IMR-90 (cell line): Measurements from ENCODE around the gene EPN2. TPM values are rescaled to one million over a fixed set of nuclear protein-coding genes. Genes with fewer than 3 reads are reported as not detected.

Source experiments
- ATAC-seq: fragments of 200-7000 bp; cut with Tn5 transposase; 2 replicates; pipeline ENCODE4 v1.9.1; 2020; ENCODE audit warnings: low read depth, mild to moderate bottlenecking, moderate library complexity
- BruUV-seq: library from RNA; stranded (reverse); fragments of 400-500 nt; replicated peaks from 2 replicates; lab custom pipeline; 2021; lab: Mats Ljungman, UMichigan
- CTCF ChIA-PET: fragments of 300-600 bp; formaldehyde crosslinking; extraction: SDS; loops from one replicate; lab custom pipeline; 2021; ENCODE audit warnings: antibody characterized with exemption; lab: Yijun Ruan, JAX
- POLR2A ChIA-PET: fragments of 300-600 bp; sonication (Branson Sonifier 250); formaldehyde crosslinking; loops from one replicate; lab custom pipeline; 2022; ENCODE audit warnings: antibody characterized with exemption; ENCODE audit not compliant: unreplicated experiment; lab: Charles Lee
- DNase-seq: peaks from one replicate; pipeline ENCODE4 v3.0.0; 2013
- H2AFZ ChIP-seq: replicated peaks from 2 replicates; pipeline ENCODE3; 2013; ENCODE audit warnings: low read length, mild to moderate bottlenecking; ENCODE audit not compliant: poor library complexity
- H2AK5ac ChIP-seq: 2 replicates; pipeline ENCODE4 v1.6.1; 2013; ENCODE audit warnings: low read depth, low read length, inconsistent platforms
- H2AK9ac ChIP-seq: replicated peaks from 2 replicates; pipeline ENCODE3; 2013; ENCODE audit warnings: mild to moderate bottlenecking, low read depth, low read length, moderate library complexity; ENCODE audit not compliant: poor library complexity
- H2BK120ac ChIP-seq: 2 replicates; pipeline ENCODE4 v1.6.1; 2013; ENCODE audit warnings: low read depth, low read length, inconsistent platforms
- H2BK15ac ChIP-seq: 3 replicates; pipeline ENCODE4 v1.6.1; 2013; ENCODE audit warnings: low read depth, low read length, inconsistent platforms
- H2BK20ac ChIP-seq: 2 replicates; pipeline ENCODE4 v1.6.1; 2013; ENCODE audit warnings: low read depth, mild to moderate bottlenecking, inconsistent platforms, low read length, moderate library complexity
- H2BK5ac ChIP-seq: 2 replicates; pipeline ENCODE4 v1.6.1; 2013; ENCODE audit warnings: mild to moderate bottlenecking, low read depth, low read length, inconsistent platforms; ENCODE audit not compliant: poor library complexity, severe bottlenecking
- H3K14ac ChIP-seq: replicated peaks from 2 replicates; pipeline ENCODE4 v1.6.1; 2013; ENCODE audit warnings: low read depth, low read length, inconsistent platforms
- H3K18ac ChIP-seq: 2 replicates; pipeline ENCODE4 v1.6.1; 2013; ENCODE audit warnings: low read depth, low read length, control low read depth
- H3K23ac ChIP-seq: 2 replicates; pipeline ENCODE4 v1.6.1; 2013; ENCODE audit warnings: low read depth, low read length, inconsistent platforms
- H3K27ac ChIP-seq: 2 replicates; pipeline ENCODE4 v1.5.1; 2013; ENCODE audit warnings: mild to moderate bottlenecking, control low read depth, low read length; ENCODE audit not compliant: insufficient read depth
- H3K27me3 ChIP-seq: 2 replicates; pipeline ENCODE4 v1.6.1; 2013; ENCODE audit warnings: low read length; ENCODE audit not compliant: control insufficient read depth, insufficient read depth
- H3K36me3 ChIP-seq: 2 replicates; pipeline ENCODE4 v1.6.1; 2013; ENCODE audit warnings: low read length, mixed read lengths; ENCODE audit not compliant: control insufficient read depth, insufficient read depth
- H3K4ac ChIP-seq: 2 replicates; pipeline ENCODE4 v1.6.1; 2013; ENCODE audit warnings: low read depth, low read length, inconsistent platforms
- H3K4me1 ChIP-seq: 2 replicates; pipeline ENCODE4 v1.6.1; 2013; ENCODE audit warnings: low read length, mixed read lengths; ENCODE audit not compliant: control insufficient read depth, insufficient read depth
- H3K4me2 ChIP-seq: 2 replicates; pipeline ENCODE4 v1.6.1; 2013; ENCODE audit warnings: low read depth, mild to moderate bottlenecking, control low read depth, low read length, moderate library complexity
- H3K4me3 ChIP-seq: 2 replicates; pipeline ENCODE4 v1.5.1; 2013; ENCODE audit warnings: low read depth, mild to moderate bottlenecking, control low read depth, low read length, moderate library complexity; ENCODE audit not compliant: insufficient read depth
- H3K56ac ChIP-seq: 2 replicates; pipeline ENCODE4 v1.6.1; 2013; ENCODE audit warnings: low read length, inconsistent platforms; ENCODE audit not compliant: insufficient read depth; ENCODE audit errors: extremely low read depth
- H3K79me1 ChIP-seq, 2 experiments: 2 replicates each; pipeline ENCODE4 v1.6.1; 2013; ENCODE audit warnings: low read length in 2 of 2, inconsistent platforms in 1 of 2, low read depth in 1 of 2
- H3K9ac ChIP-seq: 2 replicates; pipeline ENCODE4 v1.6.1; 2013; ENCODE audit warnings: low read depth, low read length, control low read depth
- H3K9me1 ChIP-seq: 2 replicates; pipeline ENCODE4 v1.6.1; 2013; ENCODE audit warnings: low read length, inconsistent platforms; ENCODE audit not compliant: insufficient read depth
- H3K9me3 ChIP-seq: 2 replicates; pipeline ENCODE4 v1.6.1; 2013; ENCODE audit warnings: low read length; ENCODE audit not compliant: control insufficient read depth, insufficient read depth
- H4K20me1 ChIP-seq: 2 replicates; pipeline ENCODE4 v1.6.1; 2013; ENCODE audit warnings: low read length, inconsistent platforms; ENCODE audit not compliant: insufficient read depth
- H4K5ac ChIP-seq: 2 replicates; pipeline ENCODE4 v1.6.1; 2013; ENCODE audit warnings: mild to moderate bottlenecking, low read depth, low read length, control low read depth
- H4K8ac ChIP-seq, 2 experiments: 2 replicates each; pipeline ENCODE4 v1.6.1; 2013; ENCODE audit warnings: low read depth in 2 of 2, low read length in 2 of 2, control low read depth in 1 of 2, inconsistent platforms in 1 of 2
- H4K91ac ChIP-seq: 2 replicates; pipeline ENCODE4 v1.6.1; 2013; ENCODE audit warnings: low read depth, low read length, inconsistent platforms; ENCODE audit not compliant: insufficient read depth
- BHLHE40 ChIP-seq: fragments of 150-350 bp; IDR thresholded peaks from 2 replicates; pipeline ENCODE4 v1.6.1; 2016; ENCODE audit warnings: mild to moderate bottlenecking, low read depth, low read length
- CEBPB ChIP-seq: IDR thresholded peaks from 2 replicates; pipeline ENCODE4 v1.6.1; 2012; ENCODE audit warnings: low read depth, low read length, improper control_type of control experiment
- CHD1 ChIP-seq: IDR thresholded peaks from 2 replicates; pipeline ENCODE4 v1.6.1; 2012; ENCODE audit warnings: low read depth, low read length, improper control_type of control experiment
- ELK1 ChIP-seq: fragments of 150-350 bp; IDR thresholded peaks from 2 replicates; pipeline ENCODE4 v1.6.1; 2016; ENCODE audit warnings: low read depth, mild to moderate bottlenecking, low read length, moderate library complexity, borderline replicate concordance
- MAFK ChIP-seq: IDR thresholded peaks from 2 replicates; pipeline ENCODE4 v1.6.1; 2012; ENCODE audit warnings: low read depth, low read length, improper control_type of control experiment
- MAZ ChIP-seq: IDR thresholded peaks from 2 replicates; pipeline ENCODE4 v1.6.1; 2012; ENCODE audit warnings: low read depth, mild to moderate bottlenecking, low read length, improper control_type of control experiment, moderate library complexity, borderline replicate concordance
- MXI1 ChIP-seq: IDR thresholded peaks from 2 replicates; pipeline ENCODE4 v1.6.1; 2012; ENCODE audit warnings: low read depth, mild to moderate bottlenecking, low read length, moderate library complexity, borderline replicate concordance
- NFE2L2 ChIP-seq: fragments of 150-350 bp; IDR thresholded peaks from 2 replicates; pipeline ENCODE4 v1.6.1; 2016; ENCODE audit warnings: low read depth, mild to moderate bottlenecking, low read length
- RAD21 ChIP-seq: IDR thresholded peaks from 2 replicates; pipeline ENCODE4 v1.6.1; 2012; ENCODE audit warnings: low read length, improper control_type of control experiment
- RCOR1 ChIP-seq: IDR thresholded peaks from 2 replicates; pipeline ENCODE4 v1.6.1; 2012; ENCODE audit warnings: mild to moderate bottlenecking, low read length, improper control_type of control experiment; ENCODE audit not compliant: insufficient replicate concordance
- RFX5 ChIP-seq: IDR thresholded peaks from 2 replicates; pipeline ENCODE4 v1.8.0; 2012; ENCODE audit warnings: low read depth, mild to moderate bottlenecking, low read length, moderate library complexity
- SMC3 ChIP-seq: fragments of 150-350 bp; IDR thresholded peaks from 2 replicates; pipeline ENCODE4 v1.6.1; 2016; ENCODE audit warnings: low read depth, mild to moderate bottlenecking, antibody characterized with exemption, low read length, moderate library complexity
- USF2 ChIP-seq: fragments of 150-350 bp; IDR thresholded peaks from 2 replicates; pipeline ENCODE4 v1.6.1; 2017; ENCODE audit warnings: mild to moderate bottlenecking, antibody characterized with exemption, low read length, low read depth
- WGBS, 2 experiments: methylation state at CpG; one replicate each; pipeline versions ENCODE4 v1.1.5 to v1.1.7; 2013; ENCODE audit warnings: missing lambda C conversion rate in 2 of 2; ENCODE audit not compliant: insufficient read length in 1 of 2; ENCODE audit errors: extremely low coverage in 2 of 2; 5-methylcytosine and 5-hydroxymethylcytosine counted together
- dilution Hi-C: fragments of 300-500 bp; cut with HindIII; formaldehyde crosslinking; loops from one replicate; pipeline ENCODE4 v1.14.3; 2018; ENCODE audit warnings: low sequenced_read_pairs; ENCODE audit not compliant: unreplicated experiment
- in situ Hi-C: fragments of 300-500 bp; cut with MboI; formaldehyde crosslinking; loops from 3 replicates; pipeline ENCODE4 v1.14.3; 2019; ENCODE audit warnings: low sequenced_read_pairs, inconsistent platforms, mixed read lengths
- intact Hi-C: fragments of 100-400 bp; cut with micrococcal nuclease; formaldehyde crosslinking; loops from 2 replicates; pipeline ENCODE4 v1.10.0; 2022
- polyA plus RNA-seq, 3 experiments: library from polyadenylated mRNA; depleted of rRNA; stranded (reverse); fragments of >200 nt; gene quantifications; 2 replicates each; pipeline ENCODE4 v1.2.3, GENCODE V29; 2012; ENCODE audit warnings: low replicate concordance in 1 of 3
- total RNA-seq: library from RNA; depleted of rRNA; stranded (reverse); fragments of >200 nt; gene quantifications from 2 replicates; pipeline ENCODE4 v1.2.3, GENCODE V29; 2012

Gene EPN2
- total and polyA plus RNA-seq, 2 of the 4 experiments (the other 2 are of a cell fraction) = 14.9 to 25.3 TPM

- Histone ChIP-seq H3K4me2 (no peak overlapping the region), H3K18ac (no peak overlapping the region), H3K9me1 (peaks cover 9% of the 10 kb centered on the region), H2BK20ac (no peak overlapping the region; the same call in 1 of the 2 replicates), H3K9me3 (no peaks in the 10 kb centered on the region), H2BK15ac (no peak overlapping the region), H3K9ac (no peak overlapping the region), H3K4ac (no peak overlapping the region), H2AFZ (no peak overlapping the region), H4K5ac (no peak overlapping the region), H3K4me1 (peaks cover 6% of the 10 kb centered on the region), H4K20me1 (no peaks in the 10 kb centered on the region), H3K27ac (no peak overlapping the region), H2BK5ac (no peak overlapping the region), H3K14ac (no peak overlapping the region), H3K4me3 (no peak overlapping the region), H3K23ac (no peak overlapping the region), H3K79me1 (peaks cover 4 to 11% of the 10 kb centered on the region in 2 experiments; a peak in 3 of 4 replicates), H2AK5ac (no peak overlapping the region), H2AK9ac (no peak overlapping the region), H3K36me3 (peaks cover 6% of the 10 kb centered on the region), H4K8ac (no peak overlapping the region), H3K27me3 (no peaks in the 10 kb centered on the region), H3K56ac (no peak overlapping the region), H2BK120ac (no peak overlapping the region), H4K91ac (no peak overlapping the region)
- CTCF ChIA-PET = no interaction called here
- no peak for TF ChIP-seq MXI1
- no peak for TF ChIP-seq CHD1
- TF ChIP-seq RFX5 = no peak
- TF ChIP-seq ELK1 = no peak
- no peak for TF ChIP-seq MAZ
- TF ChIP-seq BHLHE40 = no peak
- TF ChIP-seq NFE2L2 = no peak
- TF ChIP-seq CEBPB = no peak
- TF ChIP-seq RCOR1 = no peak
- TF ChIP-seq MAFK = no peak
- no peak for TF ChIP-seq RAD21
- TF ChIP-seq USF2 = no peak
- TF ChIP-seq SMC3 = no peak
- ATAC-seq = no peak
- in situ Hi-C loops (loop anchor here (5.0 kb wide), 2 partner anchors 87 to 402 kb away; no protein-coding TSS in a partner anchor), dilution Hi-C loops (no loop called here), intact Hi-C loops (loop anchor here (5.0 kb wide), 2 partner anchors 287 to 312 kb away; partner anchors contain the start of gene ALDH3A2)
- no TSS peak for BruUV-seq
- DNase-seq = no peak
- no CpG with 5 or more reads among the region's 5 CpGs for WGBS, 2 experiments
- POLR2A ChIA-PET = no interaction called here
Observed at GRCh38 chr17:19359856-19360255, 122.7 kb downstream of the EPN2 start.
